SK-N-SH treated with all-trans-retinoic acid at 6 μM for 48 hours (cell line): ENCODE measurements around the gene SH3PXD2A.

Experiments
- CSDC2 ChIP-seq: fragments of 250-450 bp; sonication (Bioruptor Pico); IDR thresholded peaks from 2 replicates; pipeline ENCODE4 v1.5.0; 2020; ENCODE audit warnings: mild to moderate bottlenecking, moderate library complexity
- ESRRG ChIP-seq: fragments of 250-450 bp; sonication (Bioruptor Pico); IDR thresholded peaks from 2 replicates; pipeline ENCODE4 v1.6.1; 2021; ENCODE audit warnings: mild to moderate bottlenecking
- OSR1 ChIP-seq: fragments of 250-450 bp; sonication (Bioruptor Pico); IDR thresholded peaks from 2 replicates; pipeline ENCODE4 v1.8.0; 2022; ENCODE audit warnings: moderate library complexity, mild to moderate bottlenecking, inconsistent platforms
- RARB ChIP-seq: fragments of 250-450 bp; sonication (Bioruptor Pico); IDR thresholded peaks from 2 replicates; pipeline ENCODE4 v1.8.0; 2021; ENCODE audit warnings: mild to moderate bottlenecking, moderate library complexity
- TOX ChIP-seq: fragments of 250-450 bp; sonication (Bioruptor Pico); IDR thresholded peaks from 2 replicates; pipeline ENCODE4 v1.8.0; 2021; ENCODE audit warnings: mild to moderate bottlenecking, moderate library complexity, borderline replicate concordance
- ZFP3 ChIP-seq: fragments of 250-450 bp; sonication (Bioruptor Pico); IDR thresholded peaks from 2 replicates; pipeline ENCODE4 v1.5.0; 2020; ENCODE audit warnings: mild to moderate bottlenecking, moderate library complexity
- ZNF565 ChIP-seq: fragments of 450-650 bp; formaldehyde crosslinking; conservative IDR thresholded peaks from 2 replicates; pipeline ENCODE4 v1.5.0; 2020; ENCODE audit warnings: low read depth, mild to moderate bottlenecking, moderate library complexity
- ZNF8 ChIP-seq: fragments of 450-650 bp; formaldehyde crosslinking; IDR thresholded peaks from 2 replicates; pipeline ENCODE4 v1.5.0; 2020; ENCODE audit warnings: mild to moderate bottlenecking, moderate library complexity

GRCh38 chr10:103725242-103725641 lies 130.1 kb downstream of the SH3PXD2A start:
- TF ChIP-seq ZNF565 (CRISPR knock-in tag) (no peak), RARB (no peak), OSR1 (CRISPR knock-in tag) (no peak), ESRRG (CRISPR knock-in tag) (no peak), ZFP3 (no peak), TOX (CRISPR knock-in tag) (no peak), CSDC2 (CRISPR knock-in tag) (no peak), ZNF8 (CRISPR knock-in tag) (no peak)
